H1 (cell line): ENCODE results near the gene LRRC32. TPM values are rescaled to one million over a fixed set of nuclear protein-coding genes. Genes with fewer than 3 reads are reported as not detected.

ENCODE experiments used
- FOSL1 ChIP-seq: IDR thresholded peaks from 2 replicates; pipeline ENCODE4 v1.6.1; 2011; ENCODE audit warnings: mild to moderate bottlenecking, low read depth, low read length, moderate library complexity; ENCODE audit not compliant: insufficient read depth
- KDM1A ChIP-seq: fragments of 200-600, 300-600 bp; sonication (generic); IDR thresholded peaks from 2 replicates; pipeline ENCODE4 v1.7.1; 2016; ENCODE audit warnings: mild to moderate bottlenecking, low read length, borderline replicate concordance
- SP4 ChIP-seq: IDR thresholded peaks from 2 replicates; pipeline ENCODE4 v1.6.1; 2012; ENCODE audit warnings: low read length, inconsistent platforms
- polyA plus RNA-seq, 7 experiments: library from polyadenylated mRNA; depleted of rRNA in 3 of 7; stranded (reverse) in 5 of 7; unstranded in 2 of 7; fragments of >200 nt in 5 of 7; fragments of 200-250 nt in 2 of 7; gene quantifications; 1 replicate in 5 of 7; 2 replicates in 1 of 7; 4 replicates in 1 of 7; pipeline versions ENCODE4 v1.2.1 to v1.2.3, GENCODE V29; 2011 to 2013; ENCODE audit warnings: missing spikeins in 2 of 7, mixed read lengths in 2 of 7
- total RNA-seq: library from RNA; stranded (reverse); fragmentation: NEBNext Ultra II Directional; extraction: Animal tissue kit (Norgen Biotek cat#: 25700); gene quantifications from 2 replicates; pipeline ENCODE4 v1.2.1, GENCODE V29; 2021

Gene LRRC32
- total and polyA plus RNA-seq, 2 of the 8 experiments (the other 6 are each of a cell fraction or from before 2014, with no cell fraction given), result 0.99 to 1.9 TPM

DNA sequence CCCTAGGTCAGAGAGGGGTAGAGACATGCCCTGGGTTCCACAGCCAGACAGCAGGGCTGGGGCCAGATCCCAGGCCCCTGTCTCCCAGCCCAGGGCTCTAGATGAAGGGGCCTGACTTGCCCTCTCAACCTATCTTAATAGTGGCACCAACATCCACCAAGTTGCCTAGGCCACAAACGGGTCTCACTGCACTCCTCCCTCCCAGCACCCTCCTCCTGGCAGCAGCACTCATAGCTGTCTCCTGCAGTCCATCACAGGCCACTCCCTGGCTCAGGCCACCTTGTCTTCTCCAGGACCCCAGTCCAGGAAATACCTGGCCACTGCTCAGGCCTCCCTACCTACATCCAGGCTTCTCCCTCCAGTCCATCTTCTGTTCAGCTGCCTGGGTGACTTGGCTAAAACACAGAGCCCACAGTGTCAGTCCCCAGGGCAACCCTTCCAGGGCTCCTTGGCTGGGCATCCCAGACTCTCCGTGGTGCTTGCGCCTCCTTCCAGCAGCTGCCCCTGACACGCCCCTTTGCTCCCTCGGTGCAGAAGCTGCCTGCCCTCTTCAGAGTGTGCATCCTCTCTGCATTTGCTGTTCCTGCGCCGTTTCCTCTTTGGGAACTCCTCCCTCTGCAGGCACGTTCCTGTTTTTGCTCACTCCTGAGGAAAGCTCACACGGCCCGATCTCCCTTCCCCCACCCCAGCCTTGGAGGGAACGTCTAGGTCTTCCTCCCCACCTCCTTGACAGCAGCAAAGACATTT, 40.5 kb downstream of the LRRC32 start (continued):
- TF ChIP-seq FOSL1 (no peak), SP4 (no peak), KDM1A (no peak)
